Kidney capillary endothelial cell (primary cell): ENCODE measurements around the gene LSM14B.
A peak's percentile ranks its signal among the peaks of the same experiment; 100 is the strongest.

Source experiments
- DNase-seq: peaks from one replicate; pipeline ENCODE4 v3.0.0-alpha.2; 2018; ENCODE audit warnings: low spot score

The LSM14B gene

GRCh38 chr20:62163986-62164762, 41.9 kb downstream of the LSM14B start:
- DNase-seq: no peak

DNA sequence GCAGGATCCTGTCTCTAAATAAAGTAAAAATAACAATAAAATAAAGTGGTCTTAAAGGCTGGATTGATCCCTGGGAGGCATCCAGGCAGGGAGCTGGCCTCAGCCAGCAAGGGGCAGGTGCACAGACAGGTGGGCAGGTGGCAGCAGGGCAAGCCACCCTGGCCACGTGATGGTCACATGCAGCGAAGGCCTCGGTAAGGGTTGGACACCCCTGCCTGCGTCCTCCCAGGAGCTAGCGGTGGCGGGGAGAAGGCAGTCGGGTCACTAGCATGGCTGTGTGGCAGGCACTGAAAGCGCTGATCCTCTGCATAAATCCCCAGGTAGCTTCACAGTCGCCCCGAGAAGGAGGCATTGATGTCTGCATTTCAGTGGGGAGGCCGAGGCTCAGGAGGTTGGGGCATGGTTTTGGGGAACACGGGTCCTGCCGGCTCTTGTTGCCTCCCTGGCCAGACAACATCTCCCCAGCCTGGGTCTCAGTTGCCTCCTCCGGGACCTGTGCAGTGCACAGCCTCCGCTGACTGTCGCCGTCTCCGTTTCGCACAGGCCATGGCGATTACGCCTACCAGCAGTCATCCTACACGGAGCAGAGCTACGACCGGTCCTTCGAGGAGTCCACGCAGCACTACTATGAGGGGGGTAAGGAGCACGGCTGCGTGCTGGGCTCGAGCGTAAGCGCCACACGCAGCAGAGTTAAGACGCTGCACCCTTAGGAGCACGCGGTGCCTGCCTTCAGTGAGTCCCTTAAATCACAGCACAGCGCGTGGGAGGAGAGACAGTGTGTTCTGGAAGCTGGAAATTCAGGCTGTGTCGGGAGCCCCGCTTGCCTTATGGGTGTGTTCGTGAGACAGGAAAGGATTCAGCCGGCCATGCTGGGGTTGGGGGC, 42.8 kb downstream of the LSM14B start:
- DNase-seq: no peak

GRCh38 chr20:62165762-62166399, 43.6 kb downstream of the LSM14B start:
- DNase-seq: no peak

GRCh38 chr20:62167474-62167873, 45.2 kb downstream of the LSM14B start:
- no peak for DNase-seq

- DNase-seq: no peak
Observed at GRCh38 chr20:62168061-62168460, 45.8 kb downstream of the LSM14B start.

- DNase-seq: no peak
Observed at GRCh38 chr20:62168890-62169435, 46.7 kb downstream of the LSM14B start.

GRCh38 chr20:62170536-62170935, 48.3 kb downstream of the LSM14B start:
- no peak for DNase-seq

DNA sequence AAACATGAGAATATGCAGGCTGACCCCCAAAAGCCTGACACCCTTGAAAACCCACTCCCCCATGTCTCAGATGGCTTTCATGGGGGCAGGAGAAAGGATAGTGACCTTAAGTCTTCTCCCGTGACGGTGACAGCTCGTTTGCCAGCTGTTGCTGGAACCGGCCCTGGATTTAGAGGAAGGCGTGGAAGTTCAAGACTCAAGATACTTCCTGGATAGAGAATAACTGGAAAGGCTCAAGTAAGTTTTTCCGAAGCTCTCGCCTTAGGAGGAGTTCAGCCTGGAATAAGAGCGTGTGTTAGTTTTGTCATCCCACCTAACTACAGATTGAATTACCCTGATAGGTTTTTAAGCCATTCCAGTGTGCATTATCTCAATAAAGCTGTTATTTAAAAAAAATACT, 49.0 kb downstream of the LSM14B start:
- DNase-seq: peak; percentile 17

DNA sequence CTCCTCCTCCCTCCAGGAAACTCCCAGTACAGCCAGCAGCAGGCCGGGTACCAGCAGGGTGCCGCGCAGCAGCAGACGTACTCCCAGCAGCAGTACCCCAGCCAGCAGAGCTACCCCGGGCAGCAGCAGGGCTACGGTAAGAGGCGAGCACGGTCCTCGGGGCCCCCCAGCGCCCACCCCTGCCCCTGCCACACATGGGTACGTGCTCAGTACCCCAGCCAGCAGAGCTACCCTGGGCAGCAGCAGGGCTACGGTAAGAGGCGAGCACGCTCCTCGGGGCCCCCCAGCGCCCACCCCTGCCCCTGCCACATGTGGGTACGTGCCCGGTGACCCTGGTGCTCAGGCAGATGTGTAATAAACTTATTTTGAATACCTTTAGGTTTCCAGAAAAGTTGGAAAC, 50.4 kb downstream of the LSM14B start:
- DNase-seq: no peak

DNA sequence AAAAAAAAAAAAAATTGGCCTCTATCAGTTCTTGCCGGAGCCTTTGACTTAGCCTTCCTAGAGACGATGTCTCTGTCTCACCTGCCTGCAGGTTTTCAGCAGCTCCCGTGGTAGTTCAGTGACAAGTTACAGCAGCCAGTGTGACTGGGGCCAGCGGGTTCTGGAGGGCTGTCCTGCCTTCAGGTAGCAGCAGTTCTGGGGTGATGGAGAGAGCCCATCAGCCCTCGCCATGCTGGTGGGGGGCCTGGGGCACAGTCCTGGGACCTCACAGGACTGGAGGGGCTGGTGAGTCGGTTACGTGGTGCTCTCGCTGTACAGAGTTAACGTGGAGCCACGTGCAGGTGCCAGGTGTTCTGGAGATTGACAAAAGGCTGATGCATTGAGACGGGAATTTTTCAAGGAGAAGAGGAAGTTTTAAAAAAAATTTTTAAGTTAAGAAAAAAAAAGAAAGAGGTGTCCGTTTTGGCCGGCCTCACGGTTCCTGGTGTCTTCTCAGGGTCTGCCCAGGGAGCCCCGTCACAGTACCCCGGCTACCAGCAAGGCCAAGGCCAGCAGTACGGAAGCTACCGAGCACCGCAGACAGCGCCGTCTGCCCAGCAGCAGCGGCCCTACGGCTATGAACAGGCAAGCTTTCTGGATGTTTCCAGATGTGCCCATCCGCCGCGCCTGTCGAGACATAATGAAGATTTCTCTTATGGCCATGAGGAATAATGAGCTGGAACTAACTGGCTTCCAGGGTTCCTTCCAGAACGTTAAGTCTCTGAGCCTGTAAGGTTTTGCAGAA, 51.9 kb downstream of the LSM14B start:
- DNase-seq: no peak

GRCh38 chr20:62174870-62175624, 52.8 kb downstream of the LSM14B start:
- no peak for DNase-seq

- DNase-seq: no peak
Observed at GRCh38 chr20:62175711-62176110, 53.4 kb downstream of the LSM14B start.

GRCh38 chr20:62176866-62177265, 54.6 kb downstream of the LSM14B start:
- DNase-seq: no peak

GRCh38 chr20:62177307-62177706, 55.0 kb downstream of the LSM14B start:
- DNase-seq: no peak

DNA sequence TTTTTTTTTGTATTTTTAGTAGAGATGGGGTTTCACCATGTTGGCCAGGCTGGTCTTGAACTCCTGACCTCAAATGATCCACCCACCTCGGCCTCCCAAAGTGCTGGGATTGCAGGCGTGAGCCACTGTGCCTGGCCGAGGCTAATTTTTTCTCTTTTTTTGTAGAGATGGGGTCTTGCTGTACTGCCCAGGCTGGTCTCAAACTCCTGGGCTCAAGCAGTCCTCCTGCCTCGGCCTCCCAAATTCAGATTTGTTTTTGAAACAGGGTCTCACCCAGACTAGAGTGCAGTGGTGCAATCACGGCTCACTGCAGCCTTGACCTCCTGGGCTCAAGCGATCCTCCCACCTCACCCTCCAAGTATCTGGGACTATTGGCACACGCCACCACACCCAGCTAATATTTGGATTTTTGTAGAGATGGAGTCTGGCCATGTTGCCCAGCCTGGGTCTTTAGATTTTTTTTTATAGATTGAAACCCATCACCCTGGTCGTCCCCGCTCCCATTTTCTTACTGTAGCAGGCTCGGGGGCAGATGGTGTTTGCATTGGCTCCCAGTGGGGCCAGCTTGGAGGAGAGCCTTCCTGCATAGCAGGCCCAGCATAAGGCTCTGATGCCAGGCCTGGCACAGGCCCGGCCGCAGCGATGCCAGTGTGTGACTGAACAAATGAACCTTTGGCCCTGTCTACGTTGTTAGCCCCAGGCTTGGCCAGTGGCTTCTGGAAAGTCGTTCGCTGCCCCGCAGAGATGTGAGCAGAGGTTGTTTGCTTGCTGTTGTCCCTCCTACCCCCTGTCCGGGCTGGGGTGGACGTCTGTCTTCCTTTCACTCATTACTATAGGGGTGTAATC, 56.3 kb downstream of the LSM14B start:
- DNase-seq: no peak

DNA sequence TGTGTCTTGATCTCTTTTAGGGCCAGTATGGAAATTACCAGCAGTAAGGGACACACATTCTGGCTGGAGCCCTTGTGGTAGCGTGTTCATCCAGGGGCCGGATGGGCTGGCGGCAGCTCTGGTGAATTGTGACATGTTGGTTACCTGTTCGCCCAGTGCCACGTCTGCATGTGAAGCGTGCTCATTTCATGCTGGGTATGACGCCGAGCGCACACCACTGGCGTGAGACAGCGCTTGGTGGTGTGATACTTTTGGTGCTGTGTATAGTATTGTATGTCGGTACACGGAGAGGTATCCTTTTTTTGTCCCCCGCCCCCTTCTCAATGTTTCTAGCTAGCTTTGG, 56.9 kb downstream of the LSM14B start:
- DNase-seq: no peak

- no peak for DNase-seq
Observed at GRCh38 chr20:62181808-62182207, 59.5 kb downstream of the LSM14B start.

- peak; percentile 91 for DNase-seq
Observed at GRCh38 chr20:62182469-62183425, 60.5 kb downstream of the LSM14B start, which contains the start of gene MTG2. Gene MTG2 (plus strand): TSS chr20:62183028. CDS start chr20:62193421, 10,393 bp downstream.
